Stomach (tissue), 4 donors: ENCODE data around the gene CMTR1.

Source experiments
- EP300 ChIP-seq: sonication (generic); formaldehyde crosslinking; IDR thresholded peaks from one replicate; pipeline ENCODE4 v1.6.1; 2017; ENCODE audit warnings: antibody characterized with exemption
- POLR2A ChIP-seq, 4 donors: fragments of 450-650 bp; IDR thresholded peaks; one replicate each; pipeline ENCODE4 v1.6.1; 2016; ENCODE audit warnings: antibody characterized with exemption in 4 of 4, control low read depth in 2 of 4, mild to moderate bottlenecking in 1 of 4, moderate library complexity in 1 of 4
- POLR2AphosphoS5 ChIP-seq, 3 donors: sonication (generic); formaldehyde crosslinking; IDR thresholded peaks; one replicate each; pipeline ENCODE4 v1.6.1; 2016; ENCODE audit warnings: antibody characterized with exemption in 3 of 3
- TF ChIP-seq, protein P1 (sequence below), 7 experiments: fragments of 450-650 bp in 4 of 7; fragments of 200-600 bp in 3 of 7; sonication (generic) in 3 of 7; IDR thresholded peaks; one replicate each; pipeline ENCODE4 v1.5.1; 2016 to 2019; ENCODE audit warnings: antibody characterized with exemption in 7 of 7, control low read depth in 2 of 7, mild to moderate bottlenecking in 1 of 7

DNA sequence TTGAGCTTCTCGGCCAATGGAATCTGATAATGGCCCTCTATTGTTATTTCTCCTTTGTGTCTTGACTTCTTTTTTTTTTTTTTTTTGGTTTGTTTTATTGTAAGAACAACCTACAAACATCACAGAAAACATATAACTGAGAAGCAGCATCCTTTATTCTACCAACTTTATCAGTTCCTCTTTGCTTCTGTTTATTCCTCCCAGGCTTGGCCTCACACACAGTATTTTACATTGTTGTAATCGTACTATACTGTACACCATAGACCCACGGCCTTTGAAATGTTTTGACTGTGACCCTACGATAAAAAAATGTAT, 67.2 kb downstream of the CMTR1 start:
- TF ChIP-seq, protein P1, sequence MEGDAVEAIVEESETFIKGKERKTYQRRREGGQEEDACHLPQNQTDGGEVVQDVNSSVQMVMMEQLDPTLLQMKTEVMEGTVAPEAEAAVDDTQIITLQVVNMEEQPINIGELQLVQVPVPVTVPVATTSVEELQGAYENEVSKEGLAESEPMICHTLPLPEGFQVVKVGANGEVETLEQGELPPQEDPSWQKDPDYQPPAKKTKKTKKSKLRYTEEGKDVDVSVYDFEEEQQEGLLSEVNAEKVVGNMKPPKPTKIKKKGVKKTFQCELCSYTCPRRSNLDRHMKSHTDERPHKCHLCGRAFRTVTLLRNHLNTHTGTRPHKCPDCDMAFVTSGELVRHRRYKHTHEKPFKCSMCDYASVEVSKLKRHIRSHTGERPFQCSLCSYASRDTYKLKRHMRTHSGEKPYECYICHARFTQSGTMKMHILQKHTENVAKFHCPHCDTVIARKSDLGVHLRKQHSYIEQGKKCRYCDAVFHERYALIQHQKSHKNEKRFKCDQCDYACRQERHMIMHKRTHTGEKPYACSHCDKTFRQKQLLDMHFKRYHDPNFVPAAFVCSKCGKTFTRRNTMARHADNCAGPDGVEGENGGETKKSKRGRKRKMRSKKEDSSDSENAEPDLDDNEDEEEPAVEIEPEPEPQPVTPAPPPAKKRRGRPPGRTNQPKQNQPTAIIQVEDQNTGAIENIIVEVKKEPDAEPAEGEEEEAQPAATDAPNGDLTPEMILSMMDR (IDR thresholded peaks at IDR 0.05), result no peak
- TF ChIP-seq EP300 (no peak), POLR2AphosphoS5 (IDR thresholded peaks at IDR 0.05) (no peak), POLR2A (IDR thresholded peaks at IDR 0.05) (no peak)
